NCI-H524 (cell line): ENCODE results near the gene FAM110A.
A peak's percentile ranks its signal among the peaks of the same experiment; 100 is the strongest.
"Not testable (repeated sequence)": the region's sequence is repeated elsewhere in the genome, so short reads cannot be mapped to it uniquely, and the experiment has no call there.

Source experiments
- DNase-seq, 2 experiments: peaks; one replicate each; lab custom pipeline; 2025; lab: John Stamatoyannopoulos, UW

FAM110A gene

DNA sequence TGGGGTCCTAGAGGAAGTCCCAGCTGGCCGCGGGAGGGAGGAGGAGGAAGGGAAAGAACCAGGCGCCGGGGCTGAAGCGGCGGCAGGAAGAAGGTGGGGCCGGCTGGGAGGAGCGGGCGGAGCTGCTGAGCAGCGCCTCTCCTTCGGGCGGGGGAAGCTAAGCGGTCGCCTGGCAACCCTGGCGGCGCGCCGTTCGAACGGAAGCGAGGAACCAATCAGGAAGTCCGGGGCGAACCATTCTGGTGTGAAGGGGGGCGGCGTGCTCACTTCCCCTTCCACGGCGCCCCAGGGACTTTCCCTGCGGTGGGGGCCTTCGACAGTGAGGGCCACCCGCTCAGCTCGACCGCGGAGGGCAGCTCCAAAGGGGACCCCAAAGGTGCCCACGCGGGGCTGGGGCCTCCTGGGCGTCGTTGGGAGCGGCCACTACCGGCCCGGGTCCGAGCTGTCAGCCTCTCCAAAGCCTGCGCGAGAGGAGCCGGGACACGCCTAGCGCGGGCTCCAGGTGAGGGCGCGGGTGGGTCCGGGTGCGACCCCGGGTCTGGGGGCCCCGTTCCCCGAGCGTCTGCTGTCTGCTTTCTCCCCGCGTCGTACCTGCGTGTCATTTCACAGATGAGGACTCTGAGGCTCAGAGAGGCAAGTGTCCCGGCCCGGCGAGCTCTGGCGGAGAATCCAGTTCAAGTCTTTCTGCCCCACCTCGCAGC, at the start of gene FAM110A:
Gene FAM110A (plus strand): TSS at position 266 of the 701 bp plus-strand sequence. CDS start 11,090 bp downstream, outside the sequence.
- DNase-seq, result peak; percentile 97 to 98

- DNase-seq, result no peak
Observed at GRCh38 chr20:787825-788224, 45.7 kb upstream of the FAM110A start.

- DNase-seq, result peak in 1 of 2 experiments; percentile 43
Observed at GRCh38 chr20:791056-791455, 42.5 kb upstream of the FAM110A start.

DNA sequence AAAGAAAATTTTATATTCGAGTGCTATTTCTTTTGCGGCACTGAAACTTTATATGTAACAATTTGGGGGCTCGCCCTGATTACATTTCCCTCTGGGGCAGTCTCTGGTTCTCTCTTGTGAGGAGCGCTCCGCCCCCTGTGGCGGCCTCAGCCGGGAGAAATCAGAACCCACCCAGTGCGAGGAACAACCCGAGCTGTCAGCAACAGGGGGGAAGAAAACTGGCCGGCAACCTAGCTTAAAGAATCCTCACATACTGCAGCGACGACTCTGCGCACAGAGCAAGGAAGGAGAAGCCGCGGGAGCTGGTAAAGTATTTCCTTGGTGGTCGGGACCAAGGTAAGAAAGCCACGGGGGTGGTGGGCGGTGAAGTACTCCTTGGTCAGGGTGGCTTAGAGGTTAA, 41.3 kb upstream of the FAM110A start:
- no peak for DNase-seq

DNA sequence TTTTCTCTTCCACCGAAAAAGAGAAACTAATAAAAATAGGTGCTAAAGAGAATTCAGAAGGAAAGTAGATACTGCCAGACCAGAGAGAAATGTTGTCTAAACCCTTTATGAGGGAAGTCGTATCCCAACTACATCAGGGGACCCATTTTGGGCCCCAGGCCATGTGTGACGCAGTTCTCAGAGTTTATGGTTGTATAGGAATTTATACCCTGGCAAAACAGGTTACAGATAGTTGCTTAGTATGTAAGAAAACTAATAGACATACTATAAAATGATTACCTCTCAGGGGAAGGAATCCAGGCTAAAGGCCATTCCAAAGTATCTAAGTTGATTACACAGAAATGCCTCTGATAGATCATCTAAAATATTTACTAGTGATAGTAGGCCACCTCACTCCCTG, 36.6 kb upstream of the FAM110A start:
- DNase-seq, result no peak

DNA sequence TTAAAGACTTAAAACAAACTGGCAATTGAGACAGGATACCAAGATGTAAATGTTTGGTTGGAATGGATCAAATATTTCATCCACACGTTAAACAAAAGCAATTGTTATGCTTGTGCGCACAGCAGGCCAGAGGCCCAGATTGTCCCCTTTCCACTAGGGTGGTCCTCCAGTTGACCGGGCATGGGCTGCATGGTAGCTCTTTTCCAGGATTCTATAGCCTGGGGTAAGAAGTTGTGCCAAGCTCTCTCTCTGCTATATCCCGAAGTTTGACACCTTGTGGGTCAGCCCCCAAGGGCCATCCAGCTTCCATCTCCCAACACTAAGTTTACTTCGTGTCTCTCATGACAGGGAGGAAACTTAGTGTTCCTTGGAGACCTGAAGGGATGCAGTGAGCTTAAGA, 34.8 kb upstream of the FAM110A start:
- DNase-seq, result not testable (repeated sequence)

GRCh38 chr20:800026-800425, 33.5 kb upstream of the FAM110A start:
- DNase-seq, result not testable (repeated sequence)

DNA sequence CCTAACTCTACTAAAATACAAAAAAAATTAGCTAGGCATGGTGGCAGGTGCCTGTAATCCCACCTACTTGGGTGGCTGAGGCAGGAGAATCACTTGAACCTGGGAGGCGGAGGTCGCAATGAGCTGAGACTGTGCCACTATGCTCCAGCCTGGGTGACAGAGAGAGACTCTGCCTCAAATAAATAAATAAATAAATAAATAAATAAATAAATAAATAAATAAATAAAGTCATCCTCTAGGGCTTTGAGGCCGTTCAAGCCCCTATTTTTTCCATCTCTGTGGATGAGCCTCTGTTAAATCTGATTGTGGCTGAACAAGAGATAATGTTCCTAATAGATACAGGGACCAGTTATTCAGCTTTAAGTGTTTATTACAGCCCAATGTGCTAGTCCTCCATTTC, 31.8 kb upstream of the FAM110A start:
- no peak for DNase-seq

- peak in 1 of 2 experiments; percentile 23 for DNase-seq
Observed at GRCh38 chr20:805713-806112, 27.8 kb upstream of the FAM110A start.

GRCh38 chr20:811776-812434, 21.6 kb upstream of the FAM110A start:
- not testable (repeated sequence) for DNase-seq

DNA sequence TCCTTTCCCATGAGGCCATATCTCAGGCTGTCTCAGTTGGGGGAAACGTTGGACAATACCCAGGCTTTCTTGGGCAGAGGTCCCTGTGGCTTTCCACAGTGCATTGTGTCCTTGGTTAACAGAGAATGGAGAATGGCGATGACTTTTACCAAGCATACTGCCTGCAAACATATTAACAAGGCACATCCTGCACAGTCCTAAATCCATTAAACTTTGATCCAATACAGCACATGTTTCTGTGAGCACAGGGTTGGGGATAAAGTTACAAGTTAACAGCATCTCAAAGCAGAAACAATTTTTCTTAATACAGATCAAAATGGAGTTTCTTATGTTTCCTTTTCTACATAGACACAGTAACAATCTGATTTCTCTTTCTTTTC, 21.1 kb upstream of the FAM110A start:
- not testable (repeated sequence) for DNase-seq

DNA sequence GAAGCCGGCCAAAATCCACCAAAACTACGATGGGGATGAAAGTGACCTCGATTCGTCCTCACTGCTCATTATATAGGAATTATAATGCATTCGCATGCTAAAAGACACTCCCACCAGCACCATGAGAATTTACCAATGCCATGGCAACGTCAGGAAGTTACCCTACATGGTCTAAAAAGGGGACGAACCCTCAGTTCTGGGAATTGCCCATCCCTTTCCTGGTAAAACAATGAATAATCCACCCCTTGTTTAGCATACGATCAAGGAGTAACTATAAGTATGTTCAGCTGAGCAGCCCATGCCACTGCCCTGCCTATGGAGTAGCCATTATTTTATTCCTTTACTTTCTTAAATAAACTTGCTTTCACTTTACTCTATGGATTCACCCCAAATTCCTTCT, 20.1 kb upstream of the FAM110A start:
- no peak for DNase-seq

GRCh38 chr20:815226-815625, 18.3 kb upstream of the FAM110A start:
- DNase-seq, result no peak

- peak; percentile 76 to 80 for DNase-seq
Observed at GRCh38 chr20:815914-816606, 17.5 kb upstream of the FAM110A start.

DNA sequence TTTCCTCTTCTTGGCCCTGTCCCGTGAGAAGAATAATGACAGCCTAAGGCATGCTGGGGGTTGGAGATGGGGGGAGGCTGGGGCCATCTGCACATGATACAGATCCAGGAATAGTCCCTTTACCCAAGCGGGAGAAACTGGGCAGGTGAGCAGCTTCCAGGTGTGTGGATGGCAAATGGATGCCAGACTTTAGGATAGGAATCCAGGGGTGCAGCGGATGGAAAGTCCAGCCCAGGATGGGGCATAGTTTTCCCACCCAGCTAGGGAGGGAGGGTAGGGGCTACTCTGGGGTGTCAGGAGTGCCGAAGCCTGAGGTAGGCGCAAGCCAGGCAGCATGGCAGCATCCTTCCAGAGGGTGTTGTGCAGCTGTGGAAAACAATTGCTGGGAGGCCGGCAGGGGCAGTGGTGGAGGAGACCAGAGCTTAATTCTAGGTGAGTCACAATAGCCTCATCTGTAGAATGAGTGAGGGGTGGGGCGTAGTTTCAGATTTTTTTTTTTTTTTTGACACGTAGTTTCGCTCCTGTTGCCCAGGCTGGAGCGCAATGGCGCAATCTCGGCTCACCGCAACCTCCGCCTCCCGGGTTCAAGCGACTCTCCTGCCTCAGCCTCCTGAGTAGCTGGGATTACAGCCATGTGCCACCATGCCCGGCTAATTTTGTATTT, 15.4 kb upstream of the FAM110A start:
- no peak for DNase-seq

DNA sequence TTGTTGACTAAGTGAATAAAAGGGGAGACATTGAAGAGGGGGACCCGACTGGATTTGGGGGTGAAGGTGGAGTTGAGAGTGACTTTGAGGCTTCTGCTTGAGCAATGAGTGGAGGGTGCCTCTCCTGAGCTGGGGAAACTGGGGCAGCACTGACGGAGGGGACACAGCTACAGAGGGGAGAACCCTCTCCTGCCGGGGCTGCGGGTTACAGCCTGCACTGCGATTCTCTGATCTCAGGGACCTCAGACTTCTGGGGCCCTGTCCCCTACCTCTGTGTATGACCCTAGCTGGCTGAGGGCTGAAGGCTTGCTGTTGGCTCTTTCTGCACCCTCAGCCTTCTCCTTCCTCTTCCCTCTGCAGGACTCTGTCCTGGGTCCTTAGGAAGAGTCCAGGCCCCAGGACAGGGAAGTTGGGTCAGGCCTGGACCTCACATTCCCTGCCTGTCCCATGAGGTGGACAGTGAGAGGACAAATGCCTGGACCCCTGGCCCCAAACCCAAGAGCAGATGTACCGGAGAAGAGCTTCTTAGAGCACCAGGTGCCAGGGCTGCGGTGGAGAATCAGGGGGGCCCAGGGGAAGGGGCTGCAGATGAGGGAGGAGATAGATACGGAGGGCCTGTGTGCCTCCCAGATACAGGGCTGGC, 13.7 kb upstream of the FAM110A start:
- DNase-seq, result no peak

DNA sequence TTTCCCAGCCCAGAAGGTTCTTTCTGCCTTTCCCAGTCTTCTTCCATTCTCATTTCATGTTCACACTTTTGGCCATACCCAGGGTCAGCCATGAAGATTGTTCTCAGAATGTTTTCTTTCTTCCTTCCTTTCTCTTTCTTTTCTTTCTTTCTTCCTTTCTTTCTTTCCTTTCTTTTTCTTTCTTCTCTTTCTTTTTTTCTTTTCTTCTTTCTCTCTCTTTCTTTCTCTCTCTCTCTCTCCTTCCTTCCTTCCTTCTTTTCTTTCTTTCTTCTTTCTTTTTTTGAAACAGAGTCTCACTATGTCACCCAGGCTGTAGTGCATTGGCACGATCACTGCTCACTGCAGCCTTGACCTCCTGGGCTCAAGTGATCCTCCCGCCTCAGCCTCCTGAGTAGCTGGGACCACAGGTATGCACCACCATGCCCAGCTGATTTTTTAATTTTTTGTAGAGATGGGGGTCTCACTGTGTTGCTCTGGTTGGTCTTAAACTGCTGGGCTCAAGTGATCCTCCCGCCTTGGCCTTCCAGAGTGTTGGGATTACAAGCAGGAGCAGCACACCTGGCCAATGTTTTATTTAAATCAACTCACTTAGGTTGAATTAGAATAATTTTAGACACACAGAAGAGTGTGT, 13.1 kb upstream of the FAM110A start:
- no peak for DNase-seq

GRCh38 chr20:821046-821730, 12.3 kb upstream of the FAM110A start:
- no peak for DNase-seq

DNA sequence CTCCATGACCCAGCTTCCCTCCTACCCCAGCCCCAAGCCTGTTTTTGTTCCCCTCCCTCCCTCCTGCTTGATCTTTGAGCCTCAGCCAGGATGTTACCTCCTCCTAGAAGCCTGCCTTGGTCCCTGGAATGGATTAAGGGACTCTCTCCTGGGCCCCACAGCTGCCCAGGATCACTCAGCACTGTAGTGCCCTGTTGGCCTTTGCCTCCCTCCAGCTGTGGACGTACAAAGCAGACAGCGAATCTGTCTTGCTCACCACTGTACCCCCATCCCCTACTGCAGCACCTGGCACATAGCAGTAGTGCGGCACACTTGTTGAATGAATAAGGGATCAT, 11.8 kb upstream of the FAM110A start:
- no peak for DNase-seq

DNA sequence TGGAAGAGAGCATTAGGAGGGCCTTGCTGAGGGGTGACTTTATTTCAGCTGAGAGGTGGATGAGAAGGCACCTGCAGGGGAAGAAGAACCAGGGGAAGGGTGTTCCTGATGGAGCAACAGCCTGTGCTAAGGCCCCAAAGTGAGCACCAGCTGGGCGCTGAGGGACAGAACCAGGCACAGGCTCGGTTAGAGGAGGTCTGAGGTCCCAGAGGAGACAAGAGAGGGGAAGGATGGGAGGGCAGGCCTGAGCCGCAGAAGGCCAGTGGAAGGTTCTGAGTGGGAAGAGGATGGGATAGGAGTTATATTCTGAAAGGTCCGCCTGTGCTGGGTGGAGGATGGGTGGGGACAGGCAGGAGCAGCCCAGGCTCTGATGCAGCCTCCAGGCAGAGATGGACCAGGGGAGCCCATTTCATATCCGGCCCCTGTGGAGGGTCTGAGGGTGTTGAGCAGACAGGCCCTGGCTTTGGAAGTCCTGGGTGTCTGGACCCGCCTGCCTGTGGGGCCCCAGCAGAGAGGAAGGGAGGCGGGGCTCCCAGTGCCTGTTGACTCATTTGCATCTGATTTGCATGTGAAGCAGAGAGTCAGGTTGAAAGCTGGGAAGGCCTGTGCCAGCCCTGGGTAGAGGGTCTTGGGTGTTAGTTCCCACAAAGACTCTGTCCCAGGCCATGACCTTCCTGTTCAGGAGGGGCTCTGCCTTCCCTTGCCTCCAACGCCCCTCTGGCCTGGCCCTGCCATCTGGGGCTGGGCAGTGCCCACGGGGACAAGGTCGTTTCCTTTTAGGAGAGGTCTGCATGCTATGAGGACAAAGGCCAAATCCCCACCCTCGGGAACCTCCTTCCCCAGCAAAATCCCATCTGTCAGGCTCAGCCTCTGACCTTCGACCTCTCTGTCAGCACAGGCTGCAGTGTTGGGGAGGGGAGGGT, 10.6 kb upstream of the FAM110A start:
- peak in 1 of 2 experiments; percentile 44 for DNase-seq
